Natural killer cell (primary cell): ENCODE measurements around the gene PSMD9. TPM values are rescaled to one million over a fixed set of nuclear protein-coding genes. Genes with fewer than 3 reads are reported as not detected.

Source experiments
- ATAC-seq, 3 donors: fragments of 150-1000 bp in 2 of 3; fragments of 200-7000 bp in 1 of 3; cut with Tn5 transposase; 1 replicate in 1 of 3; 2 replicates in 2 of 3; pipeline ENCODE4 v1.10.0; 2021; ENCODE audit warnings: mild to moderate bottlenecking in 2 of 3, moderate library complexity in 2 of 3
- DNase-seq, 2 donors: peaks; one replicate each; pipeline versions ENCODE4 v3.0.0 to v3.0.0-alpha.2; 2013 to 2021; ENCODE audit warnings: mixed read lengths in 1 of 2
- H3K27ac ChIP-seq: one replicate; pipeline ENCODE4 v1.5.1; 2013; ENCODE audit warnings: mild to moderate bottlenecking, low read length
- H3K27me3 ChIP-seq: one replicate; pipeline ENCODE4 v1.6.1; 2013; ENCODE audit warnings: low read length; ENCODE audit not compliant: control insufficient read depth, insufficient read depth
- H3K36me3 ChIP-seq: one replicate; pipeline ENCODE4 v1.6.1; 2013; ENCODE audit warnings: low read length; ENCODE audit not compliant: control insufficient read depth, insufficient read depth
- H3K4me1 ChIP-seq: one replicate; pipeline ENCODE4 v1.6.1; 2013; ENCODE audit warnings: low read length; ENCODE audit not compliant: control insufficient read depth, insufficient read depth
- H3K4me3 ChIP-seq: one replicate; pipeline ENCODE4 v1.5.1; 2013; ENCODE audit warnings: low read length
- H3K9me3 ChIP-seq: one replicate; pipeline ENCODE4 v1.6.1; 2013; ENCODE audit warnings: low read length; ENCODE audit not compliant: control insufficient read depth, insufficient read depth
- H3K27ac Mint-ChIP-seq, 2 donors: one replicate each; pipeline ENCODE4 v1.8.0; 2022; ENCODE audit warnings: mild to moderate bottlenecking in 2 of 2, mixed read lengths in 2 of 2, moderate library complexity in 1 of 2
- H3K27me3 Mint-ChIP-seq, 2 donors: one replicate each; pipeline ENCODE4 v1.8.0; 2022; ENCODE audit warnings: low read depth in 2 of 2, mixed read lengths in 2 of 2
- H3K36me3 Mint-ChIP-seq: one replicate; pipeline ENCODE4 v1.8.0; 2022; ENCODE audit warnings: mixed read lengths
- H3K4me1 Mint-ChIP-seq, 2 donors: one replicate each; pipeline ENCODE4 v1.8.0; 2022; ENCODE audit warnings: mixed read lengths in 2 of 2
- H3K4me3 Mint-ChIP-seq: one replicate; pipeline ENCODE4 v1.8.0; 2022; ENCODE audit warnings: mild to moderate bottlenecking, moderate library complexity, mixed read lengths
- H3K9me3 Mint-ChIP-seq, 2 donors: one replicate each; pipeline ENCODE4 v1.8.0; 2022; ENCODE audit warnings: mixed read lengths in 2 of 2
- WGBS: methylation state at CpG from one replicate; pipeline ENCODE4 v1.1.7; 2013; ENCODE audit warnings: missing lambda C conversion rate; ENCODE audit not compliant: insufficient coverage; 5-methylcytosine and 5-hydroxymethylcytosine counted together
- intact Hi-C: fragments of 100-400 bp; cut with micrococcal nuclease; formaldehyde crosslinking; loops from one replicate; pipeline ENCODE4 v1.14.2; 2022
- total RNA-seq, 4 donors: library from RNA; stranded (reverse); fragments of 120-200 nt in 1 of 4; gene quantifications; one replicate each; pipeline versions ENCODE4 v1.2.3 to v1.2.4, GENCODE V29; 2013 to 2022
- TF ChIP-seq, protein P1 (sequence below): fragments of 200-600 bp; IDR thresholded peaks from one replicate; pipeline ENCODE4 v1.8.0; 2022; ENCODE audit warnings: antibody characterized with exemption

The PSMD9 gene
- total RNA-seq, 3 donors from 2014 or later (not counting 1 experiment from before 2014, with no cell fraction given), result 32.0 to 47.6 (median 47.2) TPM

DNA sequence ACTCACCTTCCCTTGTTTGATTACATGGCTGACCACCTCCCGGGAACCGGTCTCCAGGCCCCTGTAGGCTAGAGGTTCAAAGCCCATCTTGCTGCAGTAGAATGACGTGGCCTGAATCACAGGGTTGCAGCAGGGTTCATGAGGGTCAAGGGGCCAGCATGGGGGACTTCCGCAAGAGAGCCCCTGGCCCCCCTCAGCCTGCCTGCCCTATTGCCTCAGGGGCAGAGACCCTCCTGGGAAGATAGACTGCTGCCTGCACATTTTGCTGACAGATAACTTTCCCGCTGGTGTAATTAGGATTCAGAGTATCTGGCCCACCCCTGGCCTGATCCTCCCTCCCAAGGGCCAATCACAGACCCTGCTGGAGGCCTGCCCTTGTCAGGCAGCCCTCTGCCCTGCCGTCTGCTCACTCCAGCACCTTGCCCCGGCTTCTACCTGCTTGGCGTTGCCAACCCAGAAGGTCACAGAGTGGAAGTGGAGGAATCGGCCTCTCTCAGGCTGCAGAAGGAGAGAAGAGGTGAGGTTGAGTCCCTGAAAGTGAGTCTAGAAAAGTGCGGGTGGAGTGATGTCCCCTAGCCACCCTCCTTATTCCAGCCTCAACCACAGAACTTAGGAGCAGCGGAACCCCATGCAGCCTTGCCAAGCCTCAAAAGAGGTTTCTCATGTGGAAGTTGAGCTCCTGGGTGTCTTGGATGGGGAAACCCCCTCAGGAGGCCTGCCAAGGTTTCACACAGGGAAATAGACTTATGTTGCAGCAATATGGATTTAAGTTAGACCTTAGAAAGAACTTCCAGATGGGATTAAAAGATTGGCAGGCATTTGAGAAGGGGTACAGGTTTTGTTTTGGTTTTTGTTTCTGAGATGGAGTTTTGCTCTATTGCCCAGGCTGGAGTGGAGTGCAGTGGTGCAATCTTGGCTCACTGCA is 31.0 kb upstream of the PSMD9 start:
- Mint-ChIP-seq H3K27ac (no peak overlapping the region), H3K36me3 (no peaks in the 10 kb centered on the region), H3K27me3 (no peaks in the 10 kb centered on the region), H3K9me3 (no peaks in the 10 kb centered on the region), H3K4me3 (no peak overlapping the region), H3K4me1 (no peaks in the 10 kb centered on the region)
- Histone ChIP-seq H3K27ac (no peak overlapping the region), H3K36me3 (no peaks in the 10 kb centered on the region), H3K4me1 (peaks cover 9% of the 10 kb centered on the region), H3K9me3 (no peaks in the 10 kb centered on the region), H3K4me3 (no peak overlapping the region), H3K27me3 (no peaks in the 10 kb centered on the region)
- DNase-seq (no peak), ATAC-seq (no peak)
- WGBS, result 94% methylated on average over 10 of the region's 11 CpGs
- TF ChIP-seq, protein P1, sequence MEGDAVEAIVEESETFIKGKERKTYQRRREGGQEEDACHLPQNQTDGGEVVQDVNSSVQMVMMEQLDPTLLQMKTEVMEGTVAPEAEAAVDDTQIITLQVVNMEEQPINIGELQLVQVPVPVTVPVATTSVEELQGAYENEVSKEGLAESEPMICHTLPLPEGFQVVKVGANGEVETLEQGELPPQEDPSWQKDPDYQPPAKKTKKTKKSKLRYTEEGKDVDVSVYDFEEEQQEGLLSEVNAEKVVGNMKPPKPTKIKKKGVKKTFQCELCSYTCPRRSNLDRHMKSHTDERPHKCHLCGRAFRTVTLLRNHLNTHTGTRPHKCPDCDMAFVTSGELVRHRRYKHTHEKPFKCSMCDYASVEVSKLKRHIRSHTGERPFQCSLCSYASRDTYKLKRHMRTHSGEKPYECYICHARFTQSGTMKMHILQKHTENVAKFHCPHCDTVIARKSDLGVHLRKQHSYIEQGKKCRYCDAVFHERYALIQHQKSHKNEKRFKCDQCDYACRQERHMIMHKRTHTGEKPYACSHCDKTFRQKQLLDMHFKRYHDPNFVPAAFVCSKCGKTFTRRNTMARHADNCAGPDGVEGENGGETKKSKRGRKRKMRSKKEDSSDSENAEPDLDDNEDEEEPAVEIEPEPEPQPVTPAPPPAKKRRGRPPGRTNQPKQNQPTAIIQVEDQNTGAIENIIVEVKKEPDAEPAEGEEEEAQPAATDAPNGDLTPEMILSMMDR, result no peak
- intact Hi-C loops, result no loop called here

DNA sequence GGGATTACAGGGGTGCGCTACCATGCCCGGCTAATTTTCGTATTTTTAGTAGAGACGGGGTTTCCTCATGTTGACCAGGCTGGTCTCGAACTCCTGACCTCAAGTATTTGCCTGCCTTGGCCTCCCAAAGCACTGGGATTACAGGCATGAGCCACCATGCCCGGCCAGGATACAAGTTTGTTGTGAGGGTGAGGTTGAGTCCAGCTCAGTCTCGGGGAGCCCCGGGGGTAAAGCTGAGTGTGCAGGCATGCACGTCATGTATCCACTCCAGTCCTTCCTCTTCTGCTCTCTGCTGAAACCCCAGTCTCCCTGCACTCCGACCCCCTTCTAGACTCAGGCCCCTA is 30.3 kb upstream of the PSMD9 start:
- intact Hi-C loops, result no loop called here
- 93% methylated on average over 10 of the region's 10 CpGs for WGBS
- H3K4me3 ChIP-seq, result no peak overlapping the region
- Mint-ChIP-seq H3K9me3 (no peaks in the 10 kb centered on the region), H3K4me1 (no peaks in the 10 kb centered on the region), H3K27ac (no peak overlapping the region), H3K27me3 (no peaks in the 10 kb centered on the region), H3K4me3 (no peak overlapping the region), H3K36me3 (no peaks in the 10 kb centered on the region)
- ATAC-seq (no peak), DNase-seq (no peak)
- no peaks in the 10 kb centered on the region for H3K9me3 ChIP-seq
- H3K4me1 ChIP-seq, result peaks cover 9% of the 10 kb centered on the region
- TF ChIP-seq, protein P1, result no peak
- no peaks in the 10 kb centered on the region for H3K36me3 ChIP-seq
- no peaks in the 10 kb centered on the region for H3K27me3 ChIP-seq
- no peak overlapping the region for H3K27ac ChIP-seq

DNA sequence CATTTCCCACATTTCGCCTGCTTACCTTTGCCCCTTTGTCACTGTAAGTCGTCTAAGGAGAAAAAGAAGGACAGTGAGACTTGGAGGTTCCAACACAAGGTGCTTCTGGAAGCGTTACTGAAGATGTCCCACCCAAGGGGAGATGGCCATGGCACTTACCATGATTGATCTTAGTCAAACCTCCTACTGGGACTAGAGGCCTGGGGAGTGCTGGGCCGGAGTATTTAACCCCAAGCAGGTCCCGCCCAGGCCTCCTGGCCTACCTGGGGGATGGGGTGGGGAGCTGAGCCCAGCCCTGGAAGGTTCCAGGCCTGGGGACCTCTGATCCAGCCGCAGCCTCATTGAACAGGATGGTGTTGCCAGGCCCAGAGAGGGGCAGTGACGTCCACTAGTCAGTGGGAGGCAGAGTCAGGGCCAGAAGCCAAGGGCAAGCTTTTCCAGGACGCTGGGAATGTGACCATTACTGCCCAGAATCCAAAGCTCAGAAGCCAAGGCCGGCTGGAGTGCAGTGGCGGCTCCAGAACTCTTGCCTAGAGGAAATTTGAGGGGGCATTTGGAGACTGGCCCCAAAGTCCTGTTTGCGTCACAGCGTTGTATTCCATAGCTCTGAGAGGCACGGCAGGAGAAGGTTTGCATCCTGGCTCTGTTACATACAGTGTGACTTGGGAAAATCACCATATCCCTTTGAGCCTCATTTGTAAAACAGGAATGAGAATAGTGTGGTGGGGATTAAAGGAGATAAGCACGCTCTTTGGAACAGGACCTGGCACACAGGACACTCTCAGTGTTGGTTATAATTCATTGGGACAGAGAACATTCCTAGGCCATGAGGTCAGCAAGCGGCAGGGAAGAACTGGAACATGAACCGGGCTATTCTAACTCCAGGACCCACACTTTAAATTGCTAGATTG is 29.7 kb upstream of the PSMD9 start, which contains the start of gene HPD:
HPD (minus strand) TSS at position 198 of the 911 bp plus-strand sequence; CDS start at position 162, 36 bp downstream.
- H3K36me3 ChIP-seq, result no peaks in the 10 kb centered on the region
- intact Hi-C loops, result no loop called here

More for the DNA sequence above, 29.7 kb upstream of the PSMD9 start, which contains the start of gene HPD:
- H3K36me3 Mint-ChIP-seq, result no peaks in the 10 kb centered on the region
- H3K27me3 ChIP-seq, result no peaks in the 10 kb centered on the region
- H3K4me3 Mint-ChIP-seq, result no peak within 1 kb of the TSS
- H3K4me1 ChIP-seq, result peaks cover 9% of the 10 kb centered on the region
- no peaks in the 10 kb centered on the region for H3K9me3 Mint-ChIP-seq
- no peak within 1 kb of the TSS for H3K27ac Mint-ChIP-seq
- H3K4me1 Mint-ChIP-seq, result no peaks in the 10 kb centered on the region
- no peaks in the 10 kb centered on the region for H3K9me3 ChIP-seq
- 87% methylated on average over 16 of the region's 16 CpGs for WGBS
- H3K4me3 ChIP-seq, result no peak within 1 kb of the TSS
- DNase-seq, result no peak
- TF ChIP-seq, protein P1, result no peak
- no peaks in the 10 kb centered on the region for H3K27me3 Mint-ChIP-seq
- H3K27ac ChIP-seq, result no peak within 1 kb of the TSS
- no peak for ATAC-seq
